IPS DF 6.9 (cell line): Measurements from ENCODE around the gene CDC14B.

ENCODE experiments used
- DNase-seq: peaks from one replicate; pipeline ENCODE4 v3.0.0-alpha.2; 2013; ENCODE audit warnings: low read depth, low spot score
- H3K27ac ChIP-seq: one replicate; pipeline ENCODE4 v1.5.1; 2013; ENCODE audit warnings: low read length, control low read depth
- H3K27me3 ChIP-seq: 2 replicates; pipeline ENCODE4 v1.6.1; 2013; ENCODE audit warnings: mild to moderate bottlenecking, low read length; ENCODE audit not compliant: control insufficient read depth, insufficient read depth
- H3K36me3 ChIP-seq: 2 replicates; pipeline ENCODE4 v1.6.1; 2013; ENCODE audit warnings: low read length; ENCODE audit not compliant: control insufficient read depth, insufficient read depth
- H3K4me1 ChIP-seq: 2 replicates; pipeline ENCODE4 v1.6.1; 2013; ENCODE audit warnings: low read length; ENCODE audit not compliant: control insufficient read depth, insufficient read depth
- H3K4me3 ChIP-seq: 2 replicates; pipeline ENCODE4 v1.5.1; 2013; ENCODE audit warnings: mild to moderate bottlenecking, low read length
- H3K9me3 ChIP-seq: 2 replicates; pipeline ENCODE4 v1.6.1; 2013; ENCODE audit warnings: low read length, inconsistent platforms; ENCODE audit not compliant: control insufficient read depth, insufficient read depth
- WGBS: extraction: QIAGEN DNeasy Blood & Tissue Kit; methylation state at CpG from one replicate; pipeline ENCODE4 v1.1.7; 2013; ENCODE audit warnings: mixed read lengths, missing lambda C conversion rate; ENCODE audit not compliant: insufficient read length, insufficient coverage; 5-methylcytosine and 5-hydroxymethylcytosine counted together

The CDC14B gene

GRCh38 chr9:96493757-96494156, 125.9 kb downstream of the CDC14B start:
- Histone ChIP-seq H3K27me3 (no peaks in the 10 kb centered on the region), H3K9me3 (no peaks in the 10 kb centered on the region), H3K4me3 (no peak overlapping the region), H3K4me1 (peaks cover 2% of the 10 kb centered on the region; the same call in 1 of the 2 replicates), H3K27ac (no peak overlapping the region), H3K36me3 (0 out of 2 replicates have a peak, but pooled peaks cover 11% of the 10 kb centered on the region)
- no CpG with 5 or more reads among the region's 13 CpGs for WGBS
- DNase-seq, result no peak

GRCh38 chr9:96492993-96493531, 126.6 kb downstream of the CDC14B start:
- Histone ChIP-seq H3K36me3 (0 out of 2 replicates have a peak, but pooled peaks cover 14% of the 10 kb centered on the region), H3K4me3 (no peak overlapping the region), H3K27ac (no peak overlapping the region), H3K27me3 (no peaks in the 10 kb centered on the region), H3K9me3 (no peaks in the 10 kb centered on the region), H3K4me1 (peaks cover 2% of the 10 kb centered on the region; the same call in 1 of the 2 replicates)
- no peak for DNase-seq
- no CpG with 5 or more reads among the region's 12 CpGs for WGBS

GRCh38 chr9:96491880-96492525, 127.6 kb downstream of the CDC14B start:
- Histone ChIP-seq H3K27me3 (no peaks in the 10 kb centered on the region), H3K4me3 (no peak overlapping the region), H3K27ac (no peak overlapping the region), H3K4me1 (peaks cover 2% of the 10 kb centered on the region; the same call in 1 of the 2 replicates), H3K9me3 (no peaks in the 10 kb centered on the region), H3K36me3 (0 out of 2 replicates have a peak, but pooled peaks cover 14% of the 10 kb centered on the region)
- WGBS, result no CpG with 5 or more reads among the region's 17 CpGs
- no peak for DNase-seq

- no peak overlapping the region for H3K27ac ChIP-seq
- peaks cover 16% of the 10 kb centered on the region; the same call in 1 of the 2 replicates for H3K36me3 ChIP-seq
- no peaks in the 10 kb centered on the region for H3K9me3 ChIP-seq
- H3K4me3 ChIP-seq, result no peak overlapping the region
- no CpG with 5 or more reads among the region's 10 CpGs for WGBS
- no peaks in the 10 kb centered on the region for H3K27me3 ChIP-seq
- peaks cover 2% of the 10 kb centered on the region; the same call in 1 of the 2 replicates for H3K4me1 ChIP-seq
- DNase-seq, result no peak
Measured at GRCh38 chr9:96491079-96491879, 128.4 kb downstream of the CDC14B start.

GRCh38 chr9:96490534-96491078, 129.0 kb downstream of the CDC14B start:
- H3K4me1 ChIP-seq, result peaks cover 2% of the 10 kb centered on the region; the same call in 1 of the 2 replicates
- no peak overlapping the region for H3K27ac ChIP-seq
- no peak overlapping the region for H3K4me3 ChIP-seq
- no CpG with 5 or more reads among the region's 10 CpGs for WGBS
- H3K9me3 ChIP-seq, result no peaks in the 10 kb centered on the region
- peaks cover 16% of the 10 kb centered on the region; the same call in 1 of the 2 replicates for H3K36me3 ChIP-seq
- DNase-seq, result no peak
- no peaks in the 10 kb centered on the region for H3K27me3 ChIP-seq

GRCh38 chr9:96489482-96489979, 130.1 kb downstream of the CDC14B start:
- no CpG with 5 or more reads among the region's 12 CpGs for WGBS
- H3K4me3 ChIP-seq, result no peak overlapping the region
- no peaks in the 10 kb centered on the region for H3K9me3 ChIP-seq
- H3K4me1 ChIP-seq, result peaks cover 2% of the 10 kb centered on the region; the same call in 1 of the 2 replicates
- no peaks in the 10 kb centered on the region for H3K27me3 ChIP-seq
- peaks cover 21% of the 10 kb centered on the region for H3K36me3 ChIP-seq
- no peak for DNase-seq
- no peak overlapping the region for H3K27ac ChIP-seq

GRCh38 chr9:96487949-96488348, 131.7 kb downstream of the CDC14B start:
- WGBS, result no CpG with 5 or more reads among the region's 10 CpGs
- Histone ChIP-seq H3K27ac (no peak overlapping the region), H3K4me1 (no peaks in the 10 kb centered on the region), H3K36me3 (peaks cover 21% of the 10 kb centered on the region), H3K27me3 (no peaks in the 10 kb centered on the region), H3K4me3 (no peak overlapping the region), H3K9me3 (no peaks in the 10 kb centered on the region)
- no peak for DNase-seq

GRCh38 chr9:96487029-96487396, 132.6 kb downstream of the CDC14B start:
- no peaks in the 10 kb centered on the region for H3K9me3 ChIP-seq
- no peak overlapping the region for H3K4me3 ChIP-seq
- WGBS, result no CpG with 5 or more reads among the region's 1 CpG
- H3K36me3 ChIP-seq, result peaks cover 21% of the 10 kb centered on the region
- DNase-seq, result no peak
- no peak overlapping the region for H3K27ac ChIP-seq
- no peaks in the 10 kb centered on the region for H3K27me3 ChIP-seq
- no peaks in the 10 kb centered on the region for H3K4me1 ChIP-seq

- WGBS, result no CpG with 5 or more reads among the region's 7 CpGs
- no peak for DNase-seq
- peaks cover 17% of the 10 kb centered on the region for H3K36me3 ChIP-seq
- H3K9me3 ChIP-seq, result no peaks in the 10 kb centered on the region
- no peaks in the 10 kb centered on the region for H3K4me1 ChIP-seq
- no peak overlapping the region for H3K27ac ChIP-seq
- H3K27me3 ChIP-seq, result no peaks in the 10 kb centered on the region
- H3K4me3 ChIP-seq, result no peak overlapping the region
Measured at GRCh38 chr9:96486386-96487028, 133.1 kb downstream of the CDC14B start.

GRCh38 chr9:96485280-96485679, 134.4 kb downstream of the CDC14B start:
- H3K4me3 ChIP-seq, result no peak overlapping the region
- H3K4me1 ChIP-seq, result no peaks in the 10 kb centered on the region
- H3K27ac ChIP-seq, result no peak overlapping the region
- H3K36me3 ChIP-seq, result peaks cover 11% of the 10 kb centered on the region
- H3K9me3 ChIP-seq, result no peaks in the 10 kb centered on the region
- DNase-seq, result no peak
- WGBS, result no CpG with 5 or more reads among the region's 16 CpGs
- H3K27me3 ChIP-seq, result no peaks in the 10 kb centered on the region
